HG03045 (cell line): ENCODE data around the gene METRNL.

Source experiments
- ATAC-seq: cut with Tn5 transposase; IDR thresholded peaks from one replicate; pipeline ENCODE4 v1.9.1; 2021; ENCODE audit warnings: mild to moderate bottlenecking, moderate library complexity; ENCODE audit not compliant: unreplicated experiment

Gene METRNL

DNA sequence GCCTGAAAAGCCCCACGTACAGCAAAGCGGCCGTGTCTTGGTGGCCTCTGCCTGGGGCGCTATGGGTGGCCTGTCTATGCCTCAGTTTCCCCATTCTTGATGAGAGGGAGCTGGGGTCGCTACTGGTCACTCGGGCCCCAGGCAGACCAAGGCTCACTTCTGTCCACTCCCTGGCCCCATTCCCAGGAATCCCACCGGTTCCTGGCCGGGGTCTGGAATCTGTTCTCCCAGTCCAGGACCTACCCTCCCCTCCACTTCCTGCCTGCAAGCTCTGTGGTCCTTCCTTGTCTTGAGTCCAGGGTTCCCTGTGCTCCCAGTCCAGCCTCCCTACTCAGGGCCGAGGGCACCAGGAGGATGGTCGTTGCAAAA, 24.5 kb downstream of the METRNL start:
- no peak for ATAC-seq

DNA sequence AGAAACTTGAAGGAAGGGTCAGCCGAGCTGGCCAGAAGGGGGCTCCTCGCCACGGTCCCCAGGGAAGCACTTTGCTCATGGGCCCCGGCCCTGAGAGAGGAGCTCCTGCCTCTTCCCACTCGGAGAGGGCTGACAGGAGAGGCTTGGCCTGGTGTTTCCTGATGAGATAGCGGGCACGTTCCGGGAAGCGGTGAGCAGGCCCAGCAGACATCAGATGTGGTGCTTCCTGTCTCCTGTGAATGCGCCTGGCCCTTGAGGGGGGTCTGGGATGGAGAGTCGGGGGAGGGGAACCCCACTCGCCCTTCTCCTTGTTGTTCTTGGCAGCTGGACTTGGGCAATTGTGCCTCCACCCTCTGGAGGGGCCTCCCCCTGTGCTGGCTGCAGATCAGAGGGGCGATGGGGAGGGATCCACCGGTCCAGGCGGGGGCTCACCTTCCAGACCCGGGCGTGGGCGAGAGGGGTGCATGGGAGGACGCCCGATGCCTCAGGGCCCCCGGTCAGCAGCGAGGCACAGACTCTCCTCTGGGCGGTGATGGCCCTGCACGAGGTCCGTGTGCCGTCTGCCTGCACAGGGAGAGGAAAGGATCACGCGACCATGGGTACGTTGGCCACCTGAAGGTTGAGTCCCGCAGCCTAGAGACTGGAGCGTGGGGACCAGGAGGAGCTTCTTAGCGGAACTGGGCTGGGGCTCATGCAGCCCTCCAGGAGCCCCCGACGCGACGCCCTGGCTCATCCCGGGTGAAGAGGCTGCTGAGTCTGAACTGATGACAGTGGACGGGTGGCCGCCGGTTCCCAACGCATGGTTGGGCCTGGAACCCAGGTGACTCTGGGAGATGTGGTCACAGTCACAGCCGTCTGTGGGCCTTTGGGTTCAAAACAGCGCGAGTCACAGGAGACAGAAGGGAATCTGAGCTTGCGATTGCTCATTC, 25.4 kb downstream of the METRNL start:
- no peak for ATAC-seq

DNA sequence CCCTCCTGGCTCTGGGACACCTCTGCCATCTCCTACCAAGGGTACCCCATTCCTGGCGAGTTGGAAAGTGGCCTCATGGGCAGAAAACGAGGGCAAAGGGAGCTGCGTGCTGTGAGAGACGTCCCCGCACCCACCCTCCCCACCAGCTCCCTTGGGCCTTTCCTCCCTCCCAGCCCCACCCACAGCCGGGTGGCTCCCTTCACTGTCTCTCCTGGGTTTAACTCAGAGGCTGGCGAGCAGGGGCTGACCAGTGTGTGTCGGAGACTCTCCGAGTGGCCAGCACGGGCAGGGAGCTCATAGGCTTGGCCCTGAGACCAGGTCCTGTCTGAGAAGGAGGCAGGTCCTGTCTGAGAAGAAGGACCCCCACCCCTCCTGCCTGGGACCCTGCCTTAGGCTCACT, 26.1 kb downstream of the METRNL start:
- no peak for ATAC-seq

DNA sequence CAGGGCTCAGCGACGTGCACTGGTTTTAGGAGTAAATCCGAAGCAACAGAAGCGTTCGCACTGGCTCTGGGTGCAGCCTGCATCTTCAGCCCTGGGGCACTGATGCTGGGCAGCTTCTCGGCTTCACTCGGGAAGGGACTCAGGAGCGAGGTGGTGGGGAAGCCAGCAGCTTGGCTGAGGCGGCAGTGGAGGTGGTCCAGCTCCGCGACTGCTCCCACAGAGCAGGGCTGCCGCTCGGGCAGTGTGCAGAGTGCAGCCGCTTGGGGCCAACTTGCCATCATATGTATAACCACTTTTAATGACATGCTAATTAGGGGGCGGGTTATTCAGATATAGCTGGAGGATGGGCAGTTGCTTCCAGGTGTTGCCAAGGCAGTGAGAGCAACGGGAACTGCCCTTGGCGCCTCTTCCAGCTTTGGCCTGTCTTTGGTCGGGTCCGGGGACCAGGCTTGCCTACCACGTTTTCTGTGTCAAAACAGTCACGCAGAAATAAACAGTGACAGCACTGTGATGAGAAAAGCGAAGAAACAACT, 26.7 kb downstream of the METRNL start:
- ATAC-seq, result no peak

DNA sequence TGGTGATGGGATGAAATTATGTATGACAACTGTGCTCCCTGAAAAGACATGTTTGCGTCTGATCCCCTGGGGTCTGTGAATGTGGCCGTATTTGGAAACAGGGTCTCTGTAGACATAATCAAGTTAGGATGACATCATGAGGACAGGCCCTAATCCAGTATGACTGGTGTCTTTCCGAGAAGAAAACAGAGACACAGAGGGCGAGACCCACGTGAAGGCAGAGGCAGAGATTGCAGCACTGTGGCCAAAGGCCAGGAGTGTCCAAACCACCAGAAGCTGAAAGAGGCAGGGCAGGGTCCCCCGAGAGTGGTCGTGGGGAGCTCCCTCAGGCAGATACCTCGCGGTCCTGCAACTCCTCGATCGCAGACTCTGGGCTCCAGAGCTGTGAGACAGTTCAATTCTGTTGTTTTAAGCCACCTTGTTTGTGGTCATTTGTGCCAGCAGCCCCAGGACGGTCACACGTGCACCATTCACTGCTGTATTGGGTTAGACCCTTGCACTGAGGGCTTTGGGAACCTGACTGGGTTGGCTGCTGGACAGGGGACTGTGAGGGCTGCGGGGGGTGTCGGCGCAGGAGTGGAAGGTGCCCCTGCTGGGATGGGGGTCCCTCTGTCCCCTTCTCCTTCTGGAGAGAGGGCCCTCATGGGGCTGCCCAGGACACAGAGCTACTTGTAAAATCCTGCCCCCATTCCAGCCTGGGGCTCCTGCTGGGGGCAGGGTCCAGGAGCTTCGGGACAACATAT, 27.7 kb downstream of the METRNL start:
- ATAC-seq, result no peak

DNA sequence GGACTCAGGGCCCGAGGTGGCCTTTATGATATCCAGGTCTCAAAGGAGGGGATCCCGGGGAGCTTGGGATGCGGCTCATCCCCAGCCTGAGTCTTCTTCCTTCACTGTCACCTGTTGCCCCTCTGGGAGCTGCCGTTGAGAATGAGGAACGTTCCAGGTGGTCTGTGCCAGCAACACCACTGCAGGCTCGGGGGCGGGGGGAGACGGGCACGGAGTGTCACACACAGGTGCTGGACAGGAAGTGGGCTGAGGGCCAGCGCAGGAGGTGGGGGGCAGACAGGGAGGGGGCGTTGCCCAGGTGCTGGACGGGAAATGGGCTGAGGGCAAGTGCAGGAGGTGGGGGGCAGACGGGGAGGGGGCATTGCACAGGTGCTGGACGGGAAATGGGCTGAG, 28.2 kb downstream of the METRNL start:
- no peak for ATAC-seq

DNA sequence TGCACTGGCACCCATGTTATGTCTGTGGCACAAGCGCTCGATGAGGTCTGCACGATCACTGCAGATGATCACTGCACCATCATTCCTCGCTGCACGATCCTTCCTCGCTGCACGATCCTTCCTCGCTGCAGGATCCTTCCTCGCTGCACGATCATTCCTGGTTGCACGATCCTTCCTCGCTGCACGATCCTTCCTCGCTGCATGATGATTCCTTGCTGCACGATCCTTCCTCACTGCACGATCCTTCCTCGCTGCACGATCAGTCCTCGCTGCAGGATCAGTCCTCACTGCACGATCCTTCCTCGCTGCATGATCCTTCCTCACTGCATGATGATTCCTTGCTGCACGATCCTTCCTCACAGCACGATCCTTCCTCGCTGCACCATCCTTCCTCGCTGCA, 29.3 kb downstream of the METRNL start:
- no peak for ATAC-seq

DNA sequence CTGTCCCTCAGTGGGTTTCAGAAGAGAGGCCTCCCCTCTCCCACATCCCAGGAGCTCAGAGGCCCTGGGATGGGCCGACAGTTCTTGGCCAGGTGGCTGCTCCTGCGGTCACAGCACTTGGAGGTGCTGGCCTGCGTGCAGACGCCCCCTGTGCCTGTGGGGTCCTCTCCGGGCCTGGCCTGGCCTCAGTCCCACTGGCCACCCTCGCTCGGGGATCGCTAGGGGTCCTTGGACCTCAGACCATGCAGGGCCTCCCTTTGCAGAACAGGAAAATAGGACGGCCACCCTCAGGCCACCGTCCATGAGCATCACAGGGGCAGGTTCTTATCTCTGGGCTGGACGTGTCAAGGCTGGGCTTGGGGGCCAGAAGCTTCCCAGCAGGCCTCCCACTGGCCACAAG, 30.0 kb downstream of the METRNL start:
- ATAC-seq, result no peak

DNA sequence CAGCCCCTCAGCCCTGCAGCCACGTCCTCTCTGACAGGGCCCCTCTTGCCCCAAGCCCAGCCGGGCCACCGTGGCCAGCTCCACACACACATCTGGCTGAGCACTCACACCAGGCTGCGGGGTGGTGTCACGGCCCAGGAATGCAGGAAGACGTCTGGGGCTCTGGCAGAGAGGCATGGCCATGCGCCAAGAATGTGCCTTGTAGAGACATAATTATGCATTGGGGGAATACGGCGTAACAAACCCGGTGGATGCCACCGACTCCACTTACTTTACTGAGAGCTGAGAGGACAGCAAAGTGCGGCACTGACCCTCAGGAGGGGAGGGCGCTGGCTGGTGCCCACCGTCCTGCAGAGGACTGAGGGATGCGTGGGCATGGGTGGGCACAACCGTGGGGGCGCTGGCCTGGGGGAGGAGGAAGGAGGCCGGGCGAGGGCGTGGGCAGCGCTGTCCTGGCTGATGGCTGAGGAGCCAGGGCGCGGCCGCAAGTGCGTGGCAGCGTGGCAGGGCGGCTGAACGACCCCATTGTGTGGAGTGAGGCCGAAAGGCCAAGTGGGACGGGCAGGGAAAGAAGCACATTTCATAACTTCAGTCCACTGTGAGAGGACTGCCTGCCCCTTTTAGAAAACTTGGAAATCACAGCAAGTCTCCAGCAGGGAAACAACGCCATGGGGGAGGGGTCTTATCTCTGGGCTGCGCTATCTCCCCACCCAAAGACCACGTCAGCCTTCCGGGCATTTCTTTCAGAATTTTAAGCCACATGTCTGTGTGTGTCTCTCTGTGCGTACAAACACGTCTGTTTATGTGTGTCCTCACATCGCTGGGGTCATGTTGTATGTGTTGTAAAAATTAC, 30.6 kb downstream of the METRNL start:
- no peak for ATAC-seq

DNA sequence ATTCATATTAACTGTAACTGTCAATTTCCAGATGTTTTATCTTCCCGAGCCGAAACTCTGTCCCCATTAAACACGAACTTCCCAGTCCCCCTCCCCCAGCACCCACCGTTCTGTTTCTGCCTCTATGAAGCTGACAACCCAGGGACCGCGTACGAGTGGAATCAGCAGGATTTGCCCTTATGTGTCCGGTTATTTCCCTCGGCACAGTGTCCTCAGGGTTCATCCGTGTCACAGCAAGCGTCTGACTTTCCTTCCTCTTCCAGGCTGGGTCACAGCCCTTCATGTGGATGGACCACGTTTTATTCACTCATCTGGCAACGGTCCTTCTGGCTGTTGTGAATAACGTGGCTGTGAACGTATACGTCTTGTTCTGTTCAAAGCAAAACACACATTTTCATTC, 31.3 kb downstream of the METRNL start:
- no peak for ATAC-seq

DNA sequence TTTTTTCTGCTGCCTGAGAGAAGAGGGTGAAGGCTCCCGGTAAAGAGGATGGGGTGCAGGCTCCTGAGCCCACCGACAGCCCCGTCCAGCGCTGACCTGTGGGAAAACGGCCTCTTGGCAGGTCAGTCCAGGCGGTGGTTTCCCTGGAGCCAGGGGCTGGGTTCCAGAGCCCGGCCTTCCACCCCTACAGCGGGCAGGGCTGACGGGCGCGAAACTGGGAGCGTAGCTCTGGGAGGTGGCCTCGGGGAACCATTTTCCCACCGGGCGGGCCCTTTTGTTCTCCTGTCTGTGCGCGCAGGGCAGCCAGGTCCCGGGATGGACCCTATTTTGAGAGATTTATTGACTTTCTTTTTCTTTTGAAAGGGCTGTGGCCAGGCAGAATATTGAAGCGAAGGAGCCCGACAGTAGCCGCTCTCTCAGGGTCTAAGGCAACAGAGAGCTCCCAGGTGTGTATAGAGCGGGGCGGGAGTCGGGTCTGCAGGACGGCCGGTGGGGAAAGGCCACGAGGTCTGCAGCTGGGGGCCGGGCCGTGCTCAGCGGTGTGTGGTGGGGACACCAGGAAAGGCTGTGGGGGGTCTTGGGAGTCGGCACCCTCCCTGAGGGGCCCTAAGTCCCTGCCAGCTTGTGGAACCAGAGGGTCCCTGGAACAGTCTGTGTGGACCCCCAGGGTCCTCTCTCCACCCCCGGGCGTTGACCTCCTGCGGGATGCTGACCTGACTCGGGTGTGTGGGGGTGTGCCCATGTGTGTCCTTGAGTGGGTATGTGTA, 32.3 kb downstream of the METRNL start:
- no peak for ATAC-seq

DNA sequence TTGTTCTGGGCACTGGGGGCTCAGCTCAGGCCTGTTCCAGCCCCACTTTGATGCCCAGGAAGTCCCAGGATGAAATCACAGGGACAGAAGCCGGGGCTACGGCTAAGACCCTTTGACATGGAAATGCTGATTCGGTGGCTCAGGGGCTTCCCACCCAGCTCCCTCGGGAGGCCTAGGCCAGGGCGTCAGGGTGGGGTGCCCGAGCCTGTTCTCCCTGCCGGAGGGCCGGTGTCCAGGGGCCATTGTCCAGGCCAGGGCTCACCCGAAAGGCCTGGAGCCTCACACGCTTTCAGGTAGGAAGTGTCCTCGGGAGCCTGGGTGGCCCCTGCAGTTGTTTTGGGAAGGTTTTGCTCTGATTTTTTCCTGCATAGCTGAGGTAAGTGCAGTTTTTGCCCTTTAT, 34.0 kb downstream of the METRNL start:
- no peak for ATAC-seq

DNA sequence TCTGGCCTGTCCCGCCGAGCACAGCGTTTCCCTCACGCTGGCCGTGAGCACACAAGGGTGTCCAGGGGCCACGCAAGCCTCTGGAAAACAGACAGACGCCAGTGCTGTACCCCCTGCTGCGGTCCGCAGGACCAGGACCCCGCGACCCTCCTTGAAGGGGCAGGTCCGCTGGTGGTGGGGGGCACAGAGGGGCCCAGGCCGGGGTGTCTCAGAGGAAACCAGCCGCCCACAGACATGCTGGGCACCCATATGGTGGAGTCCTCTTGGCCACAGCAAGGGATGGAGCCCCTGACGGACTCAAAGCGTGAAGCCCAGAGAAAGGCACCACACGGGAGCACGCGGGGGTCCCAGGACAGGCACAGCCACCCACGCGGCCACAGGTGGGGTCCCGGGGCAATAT, 34.4 kb downstream of the METRNL start:
- ATAC-seq, result no peak

DNA sequence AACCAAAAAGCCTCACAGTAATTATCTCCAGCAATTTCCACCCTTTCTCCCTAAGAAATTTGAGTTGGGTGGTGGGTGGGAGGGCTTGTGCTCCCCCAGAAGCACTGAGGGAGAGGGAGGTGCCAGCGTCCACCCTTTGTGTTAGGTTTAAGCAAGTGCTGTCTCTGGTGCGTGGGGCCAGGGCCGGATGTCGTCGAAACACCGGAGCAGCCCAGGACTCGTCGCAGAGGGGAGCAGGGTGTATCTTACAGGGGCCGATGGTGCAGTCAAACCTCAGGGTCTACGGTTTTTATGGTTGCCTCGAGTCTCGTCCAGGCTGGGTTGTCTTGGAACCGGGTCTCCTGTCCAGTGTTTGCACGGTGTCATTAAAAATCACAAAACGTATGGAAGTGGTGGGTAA, 35.3 kb downstream of the METRNL start:
- ATAC-seq, result no peak

DNA sequence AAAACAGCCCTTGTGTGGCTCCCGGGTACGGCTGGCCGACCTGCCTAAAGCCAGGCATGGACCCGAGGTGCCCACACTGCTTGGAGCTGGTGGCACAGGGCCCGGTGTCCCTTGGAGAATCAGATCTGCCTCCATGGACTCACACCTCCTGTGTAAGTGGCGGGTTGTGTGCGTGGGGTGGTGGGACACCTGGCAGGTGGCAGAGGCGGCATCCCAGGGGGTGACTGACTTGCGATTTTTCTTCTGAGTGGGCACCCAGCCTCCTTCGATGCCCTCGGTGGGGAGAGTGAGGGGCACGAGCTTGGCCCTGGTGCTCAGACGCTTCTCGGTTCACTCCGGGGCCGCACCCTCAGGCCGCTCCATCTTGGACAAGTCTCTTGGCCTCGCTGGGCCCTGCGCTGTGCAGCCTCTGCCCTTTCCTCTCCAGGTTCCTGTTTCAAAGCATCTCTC, 35.8 kb downstream of the METRNL start:
- ATAC-seq, result no peak

DNA sequence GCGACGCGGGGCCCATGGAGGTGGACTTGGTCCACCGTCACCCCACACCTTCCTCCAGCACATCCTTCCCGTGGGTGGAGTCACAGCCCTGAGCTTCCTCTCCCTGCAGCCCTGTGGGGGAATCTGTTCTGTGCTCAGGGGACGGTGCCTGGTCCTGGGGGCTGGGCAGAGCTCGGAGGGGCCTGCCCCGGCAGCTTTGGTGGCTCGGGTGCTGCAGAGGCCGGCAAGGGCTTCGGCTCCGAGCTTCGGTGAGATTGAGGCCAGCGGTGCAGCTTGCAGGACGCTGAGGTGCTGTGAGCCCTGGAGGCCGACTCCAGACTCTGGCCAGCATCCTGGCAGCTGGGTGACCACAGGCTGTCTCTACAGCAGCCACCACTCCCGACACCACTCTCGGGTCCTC, 36.4 kb downstream of the METRNL start:
- no peak for ATAC-seq

DNA sequence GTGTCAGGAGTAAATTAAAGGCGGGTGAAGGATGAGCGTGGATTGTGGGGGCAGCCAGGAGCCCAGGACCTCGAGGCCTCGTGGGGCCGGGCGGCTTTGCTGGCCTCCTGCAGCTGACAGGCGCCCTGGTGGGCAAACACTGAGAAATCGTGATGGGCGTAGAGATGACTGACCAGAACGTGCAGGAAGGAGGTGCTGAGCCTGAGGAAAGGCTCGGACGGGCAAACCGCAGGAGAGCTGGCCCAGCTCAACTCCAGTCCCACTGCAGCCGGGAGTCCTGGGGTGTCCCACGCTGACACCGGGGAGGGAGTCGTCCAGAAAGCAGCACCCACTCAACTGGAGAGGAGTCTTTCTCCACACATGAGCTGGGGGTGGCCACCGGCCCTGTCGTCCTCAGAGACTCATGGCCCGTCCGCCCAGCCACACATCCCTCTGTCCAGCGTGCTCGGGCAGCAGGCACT, 36.9 kb downstream of the METRNL start:
- no peak for ATAC-seq

DNA sequence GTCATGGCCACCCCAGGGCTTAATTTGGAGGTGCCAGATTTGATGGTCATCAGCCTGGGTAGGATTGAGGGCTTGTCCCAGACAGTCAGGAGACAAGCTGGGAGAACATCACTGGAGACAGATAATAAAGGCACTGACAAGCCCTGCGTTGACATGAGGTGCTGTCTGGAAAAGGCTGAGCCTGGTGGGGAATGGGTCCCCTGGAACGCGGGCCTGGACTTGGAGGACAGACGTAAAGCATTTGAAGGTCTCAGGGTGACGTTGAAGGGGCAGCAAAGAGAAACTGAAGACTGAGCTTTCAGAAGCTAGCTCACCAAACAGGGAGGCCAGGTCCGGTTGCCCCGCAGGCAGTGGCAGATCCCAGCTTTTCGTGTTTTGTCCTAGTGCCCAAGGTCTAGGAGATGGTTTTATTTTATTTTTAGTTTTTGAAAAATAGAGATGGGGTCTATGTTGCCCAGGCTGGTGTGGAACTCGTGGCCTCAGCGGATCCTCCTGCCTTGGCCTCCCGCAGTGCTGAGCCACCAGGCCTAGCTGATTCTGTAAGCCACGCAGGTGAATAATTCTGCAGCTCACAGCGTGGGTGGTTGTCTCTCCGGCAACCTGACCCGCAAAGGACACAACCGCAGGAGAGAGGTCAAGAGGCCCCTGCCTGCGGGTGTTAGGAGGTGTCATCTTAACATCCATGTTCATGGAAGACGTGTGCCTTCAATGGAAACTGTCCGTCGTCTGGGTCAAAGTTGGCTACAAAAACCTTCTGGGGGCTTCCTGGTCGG, 37.6 kb downstream of the METRNL start:
- no peak for ATAC-seq

DNA sequence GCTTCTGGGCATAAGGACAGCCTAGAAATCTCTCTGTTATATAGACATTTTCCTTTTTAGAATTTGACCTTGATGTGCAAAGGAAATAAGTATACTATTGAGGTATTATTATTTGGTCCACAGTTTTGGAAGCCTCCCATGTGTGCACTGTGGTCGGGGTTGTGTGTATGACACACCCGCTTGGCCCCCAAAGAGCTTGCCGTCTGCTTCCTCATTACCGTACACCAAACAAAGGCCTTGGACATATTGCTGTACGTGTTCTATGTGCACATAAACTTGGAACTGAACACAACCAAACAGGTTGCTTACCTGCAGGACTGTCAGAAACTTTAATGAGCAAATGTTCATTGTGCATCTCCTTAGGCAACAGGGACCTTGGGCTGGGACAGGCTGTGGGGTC, 38.2 kb downstream of the METRNL start:
- no peak for ATAC-seq
